ENCODE measurements around the gene TTLL5. TPM values are rescaled to one million over a fixed set of nuclear protein-coding genes. Genes with fewer than 3 reads are reported as not detected.

TTLL5 gene
- total RNA-seq, 1 experiment from 2014 or later = 34.7 TPM

GRCh38 chr14:75985618-75986438, 324.8 kb downstream of the TTLL5 start, which contains the start of gene IFT43:
Gene IFT43, plus strand, starts transcription at chr14:75985763. Its CDS starts 24 bp downstream, at chr14:75985787.
- Histone ChIP-seq H3K4me3 (ENCODE audit: low read length) (peak within 1 kb of the TSS; percentile 96), H4K20me1 (ENCODE audit: low read length) (no peaks in the 10 kb centered on the region), H3K4me2 (ENCODE audit: low read length) (peak within 1 kb of the TSS; percentile 96), H3F3A (ENCODE audit: low read length, unreplicated experiment) (no peaks in the 10 kb centered on the region), H2AFZ (ENCODE audit: low read length) (peak within 1 kb of the TSS; percentile 89), H3K4me1 (ENCODE audit: insufficient read depth, low read length) (peaks cover 35% of the 10 kb centered on the region), H3K27ac (ENCODE audit: low read length) (peak within 1 kb of the TSS; percentile 15; the same call in 1 of the 2 replicates), H3K9ac (ENCODE audit: low read length) (peak within 1 kb of the TSS; percentile 85), H3K79me2 (ENCODE audit: low read length) (peaks cover 9% of the 10 kb centered on the region; the same call in 1 of the 2 replicates), H3K27me3 (ENCODE audit: low read length) (no peaks in the 10 kb centered on the region), H3K9me2 (replicated peaks; ENCODE audit: low read length) (no peaks in the 10 kb centered on the region), H3K36me3 (ENCODE audit: low read depth, low read length) (no peaks in the 10 kb centered on the region), H3K9me3 (ENCODE audit: low read length) (no peaks in the 10 kb centered on the region)
- no TSS peak for BruUV-seq (replicated peaks)
- TF ChIP-seq EZH2phosphoT487 (IDR thresholded peaks at IDR 0.05; ENCODE audit: borderline replicate concordance, low read length) = no peak
- TF ChIP-seq EZH2 (IDR thresholded peaks at IDR 0.05; ENCODE audit: low read length, unreplicated experiment) = no peak
- TF ChIP-seq CTCF (conservative IDR thresholded peaks at IDR 0.05; ENCODE audit: low read depth, low read length) = no peak
- intact Hi-C loops (cut with micrococcal nuclease) = loop anchor here (5.0 kb wide), 1 partner anchor 401 kb away; no protein-coding TSS in a partner anchor
- DNase-seq (peak; percentile 72), ATAC-seq (peak; percentile 54)
- CTCF ChIA-PET = interaction anchor here (0.6 to 1.8 kb wide), 4 partner anchors 79 to 277 kb away, joined by 3 to 5 read pairs (median 4); no protein-coding TSS in a partner anchor
- POLR2A ChIA-PET (ENCODE audit: unreplicated experiment) = interaction anchor here (0.5 kb wide), 1 partner anchor 69 kb away, joined by 3 read pairs; no protein-coding TSS in a partner anchor

- Histone ChIP-seq H3K9ac (ENCODE audit: low read length) (peak overlapping the region; percentile 85), H3K36me3 (ENCODE audit: low read depth, low read length) (no peaks in the 10 kb centered on the region), H3K27ac (ENCODE audit: low read length) (no peak overlapping the region), H3K4me1 (ENCODE audit: insufficient read depth, low read length) (peaks cover 29% of the 10 kb centered on the region), H3K4me2 (ENCODE audit: low read length) (peak overlapping the region; percentile 96), H3K9me3 (ENCODE audit: low read length) (no peaks in the 10 kb centered on the region), H3K9me2 (replicated peaks; ENCODE audit: low read length) (no peaks in the 10 kb centered on the region), H3K27me3 (ENCODE audit: low read length) (no peaks in the 10 kb centered on the region), H3K79me2 (ENCODE audit: low read length) (peaks cover 8% of the 10 kb centered on the region; the same call in 1 of the 2 replicates), H3F3A (ENCODE audit: low read length, unreplicated experiment) (no peaks in the 10 kb centered on the region), H4K20me1 (ENCODE audit: low read length) (no peaks in the 10 kb centered on the region), H2AFZ (ENCODE audit: low read length) (peak overlapping the region; percentile 89), H3K4me3 (ENCODE audit: low read length) (peak overlapping the region; percentile 96)
- DNase-seq (no peak), ATAC-seq (no peak)
- TF ChIP-seq CTCF (conservative IDR thresholded peaks at IDR 0.05; ENCODE audit: low read depth, low read length) = no peak
- no peak for TF ChIP-seq EZH2 (IDR thresholded peaks at IDR 0.05; ENCODE audit: low read length, unreplicated experiment)
- TF ChIP-seq EZH2phosphoT487 (IDR thresholded peaks at IDR 0.05; ENCODE audit: borderline replicate concordance, low read length) = no peak
- ChIA-PET CTCF (interaction anchor here (1.8 kb wide), 1 partner anchor 275 kb away, joined by 4 read pairs; no protein-coding TSS in a partner anchor), POLR2A (ENCODE audit: unreplicated experiment) (no interaction called here)
- BruUV-seq (replicated peaks) = no TSS peak
- intact Hi-C loops (cut with micrococcal nuclease) = loop anchor here (5.0 kb wide), 1 partner anchor 401 kb away; no protein-coding TSS in a partner anchor
These were observed 325.4 kb downstream of the TTLL5 start for GRCh38 chr14:75986439-75986765.

All from PC-3 (cell line).